Breast epithelium (tissue), 3 donors: ENCODE data around the gene ZNF429.

Source experiments
- POLR2A ChIP-seq: fragments of 450-650 bp; IDR thresholded peaks from one replicate; pipeline ENCODE4 v1.6.1; 2016; ENCODE audit warnings: antibody characterized with exemption, mild to moderate bottlenecking, moderate library complexity
- POLR2AphosphoS5 ChIP-seq, 3 donors: sonication (generic); formaldehyde crosslinking; IDR thresholded peaks; one replicate each; pipeline ENCODE4 v1.6.1; 2017; ENCODE audit warnings: antibody characterized with exemption in 3 of 3
- TF ChIP-seq, protein P1 (sequence below), 3 donors: fragments of 450-650 bp; IDR thresholded peaks; one replicate each; pipeline ENCODE4 v1.5.1; 2016 to 2017; ENCODE audit warnings: antibody characterized with exemption in 3 of 3, mild to moderate bottlenecking in 3 of 3, moderate library complexity in 3 of 3

DNA sequence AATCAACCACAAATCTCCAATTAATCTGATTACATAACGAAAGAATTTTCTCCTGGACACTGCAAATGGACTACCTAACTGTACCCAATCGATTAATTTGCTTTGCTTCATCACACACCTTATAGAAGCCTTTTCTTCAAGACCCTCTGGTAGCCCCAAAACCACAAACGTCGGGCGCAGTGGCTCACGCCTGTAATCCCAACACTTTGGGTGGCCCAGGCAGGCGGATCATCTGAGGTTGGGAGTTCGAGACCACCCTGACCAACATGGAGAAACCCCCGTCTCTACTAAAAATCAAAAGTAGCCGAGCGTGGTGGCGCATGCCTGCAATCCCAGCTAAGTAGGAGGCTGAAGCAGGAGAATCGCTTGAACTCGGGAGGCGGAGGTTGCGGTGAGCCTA, 42.9 kb upstream of the ZNF429 start:
- TF ChIP-seq POLR2A, result no peak
- TF ChIP-seq, protein P1, sequence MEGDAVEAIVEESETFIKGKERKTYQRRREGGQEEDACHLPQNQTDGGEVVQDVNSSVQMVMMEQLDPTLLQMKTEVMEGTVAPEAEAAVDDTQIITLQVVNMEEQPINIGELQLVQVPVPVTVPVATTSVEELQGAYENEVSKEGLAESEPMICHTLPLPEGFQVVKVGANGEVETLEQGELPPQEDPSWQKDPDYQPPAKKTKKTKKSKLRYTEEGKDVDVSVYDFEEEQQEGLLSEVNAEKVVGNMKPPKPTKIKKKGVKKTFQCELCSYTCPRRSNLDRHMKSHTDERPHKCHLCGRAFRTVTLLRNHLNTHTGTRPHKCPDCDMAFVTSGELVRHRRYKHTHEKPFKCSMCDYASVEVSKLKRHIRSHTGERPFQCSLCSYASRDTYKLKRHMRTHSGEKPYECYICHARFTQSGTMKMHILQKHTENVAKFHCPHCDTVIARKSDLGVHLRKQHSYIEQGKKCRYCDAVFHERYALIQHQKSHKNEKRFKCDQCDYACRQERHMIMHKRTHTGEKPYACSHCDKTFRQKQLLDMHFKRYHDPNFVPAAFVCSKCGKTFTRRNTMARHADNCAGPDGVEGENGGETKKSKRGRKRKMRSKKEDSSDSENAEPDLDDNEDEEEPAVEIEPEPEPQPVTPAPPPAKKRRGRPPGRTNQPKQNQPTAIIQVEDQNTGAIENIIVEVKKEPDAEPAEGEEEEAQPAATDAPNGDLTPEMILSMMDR (IDR thresholded peaks at IDR 0.05), result no peak
- TF ChIP-seq POLR2AphosphoS5 (IDR thresholded peaks at IDR 0.05), result no peak
